Peyer's patch (tissue), 4 donors: ENCODE results near the gene SLC11A2. TPM values are rescaled to one million over a fixed set of nuclear protein-coding genes. Genes with fewer than 3 reads are reported as not detected.

ENCODE experiments used
- DNase-seq, 3 donors: peaks; one replicate each; pipeline ENCODE4 v3.0.0-alpha.2; 2017 to 2019
- H3K27ac ChIP-seq, 4 donors: fragments of 200-600 bp; sonication (generic); one replicate each; pipeline ENCODE4 v1.5.1; 2016 to 2019
- H3K27me3 ChIP-seq, 2 donors: fragments of 200-600 bp; sonication (generic); one replicate each; pipeline ENCODE4 v1.5.1; 2019
- H3K36me3 ChIP-seq, 3 donors: fragments of 200-600 bp; sonication (generic); one replicate each; pipeline ENCODE4 v1.5.1; 2016 to 2019
- H3K4me1 ChIP-seq, 4 donors: fragments of 200-600 bp; sonication (generic); one replicate each; pipeline ENCODE4 v1.5.1; 2016 to 2019
- H3K4me3 ChIP-seq, 4 donors: fragments of 200-600 bp; sonication (generic); 1 replicate in 3 of 4; 2 replicates in 1 of 4; pipeline ENCODE4 v1.5.1; 2016 to 2019; ENCODE audit warnings: mild to moderate bottlenecking in 1 of 4
- H3K9me3 ChIP-seq, 4 donors: fragments of 200-600 bp; sonication (generic); one replicate each; pipeline ENCODE4 v1.5.1; 2016 to 2019; ENCODE audit warnings: mild to moderate bottlenecking in 1 of 4
- POLR2A ChIP-seq, 2 donors: fragments of 450-650 bp; IDR thresholded peaks; one replicate each; pipeline ENCODE4 v1.5.1; 2017; ENCODE audit warnings: antibody characterized with exemption in 2 of 2, mild to moderate bottlenecking in 2 of 2, moderate library complexity in 2 of 2
- total RNA-seq, 4 donors: library from RNA; depleted of rRNA; stranded (reverse); fragments of >200 nt; gene quantifications; one replicate each; pipeline ENCODE4 v1.1.0, GENCODE V29; 2016
- TF ChIP-seq, protein P1 (sequence below), 6 experiments: fragments of 450-650 bp in 4 of 6; fragments of 200-600 bp in 2 of 6; sonication (generic) in 1 of 6; IDR thresholded peaks; one replicate each; pipeline ENCODE4 v1.5.1; 2017 to 2019; ENCODE audit warnings: antibody characterized with exemption in 6 of 6, mild to moderate bottlenecking in 3 of 6, moderate library complexity in 1 of 6

SLC11A2 gene
- total RNA-seq, 4 donors from 2014 or later = 37.1 to 57.4 (median 50.0) TPM

GRCh38 chr12:50986966-50987737 is 39.0 kb downstream of the SLC11A2 start:
- H3K4me1 ChIP-seq = peaks cover 0 to 7% (median 0%) of the 10 kb centered on the region in 4 donors
- no peaks in the 10 kb centered on the region for H3K9me3 ChIP-seq
- peak overlapping the region in 1 of 4 donors; percentile 44 for H3K27ac ChIP-seq
- H3K27me3 ChIP-seq = no peaks in the 10 kb centered on the region
- DNase-seq = peak in 2 of 3 donors; percentile 26 to 79
- TF ChIP-seq POLR2A (IDR thresholded peaks at IDR 0.05) = no peak
- TF ChIP-seq, protein P1, sequence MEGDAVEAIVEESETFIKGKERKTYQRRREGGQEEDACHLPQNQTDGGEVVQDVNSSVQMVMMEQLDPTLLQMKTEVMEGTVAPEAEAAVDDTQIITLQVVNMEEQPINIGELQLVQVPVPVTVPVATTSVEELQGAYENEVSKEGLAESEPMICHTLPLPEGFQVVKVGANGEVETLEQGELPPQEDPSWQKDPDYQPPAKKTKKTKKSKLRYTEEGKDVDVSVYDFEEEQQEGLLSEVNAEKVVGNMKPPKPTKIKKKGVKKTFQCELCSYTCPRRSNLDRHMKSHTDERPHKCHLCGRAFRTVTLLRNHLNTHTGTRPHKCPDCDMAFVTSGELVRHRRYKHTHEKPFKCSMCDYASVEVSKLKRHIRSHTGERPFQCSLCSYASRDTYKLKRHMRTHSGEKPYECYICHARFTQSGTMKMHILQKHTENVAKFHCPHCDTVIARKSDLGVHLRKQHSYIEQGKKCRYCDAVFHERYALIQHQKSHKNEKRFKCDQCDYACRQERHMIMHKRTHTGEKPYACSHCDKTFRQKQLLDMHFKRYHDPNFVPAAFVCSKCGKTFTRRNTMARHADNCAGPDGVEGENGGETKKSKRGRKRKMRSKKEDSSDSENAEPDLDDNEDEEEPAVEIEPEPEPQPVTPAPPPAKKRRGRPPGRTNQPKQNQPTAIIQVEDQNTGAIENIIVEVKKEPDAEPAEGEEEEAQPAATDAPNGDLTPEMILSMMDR (IDR thresholded peaks at IDR 0.05) = peak in 5 of 6 experiments; percentile 19 to 85 (median 74)
- H3K36me3 ChIP-seq = peaks cover 0 to 46% (median 0%) of the 10 kb centered on the region in 3 donors
- no peak overlapping the region for H3K4me3 ChIP-seq

GRCh38 chr12:50985322-50985721 is 40.9 kb downstream of the SLC11A2 start:
- TF ChIP-seq, protein P1 (IDR thresholded peaks at IDR 0.05) = no peak
- TF ChIP-seq POLR2A (IDR thresholded peaks at IDR 0.05) = no peak
- no peak for DNase-seq
- Histone ChIP-seq H3K27me3 (no peaks in the 10 kb centered on the region), H3K27ac (peak overlapping the region in 2 of 4 donors; percentile 69), H3K36me3 (peaks cover 0 to 28% (median 0%) of the 10 kb centered on the region in 3 donors), H3K9me3 (no peaks in the 10 kb centered on the region), H3K4me3 (no peak overlapping the region), H3K4me1 (peaks cover 0 to 7% (median 0%) of the 10 kb centered on the region in 4 donors)

GRCh38 chr12:50984586-50985298 is 41.4 kb downstream of the SLC11A2 start:
- Histone ChIP-seq H3K27me3 (no peaks in the 10 kb centered on the region), H3K4me1 (peaks cover 0 to 7% (median 0%) of the 10 kb centered on the region in 4 donors), H3K4me3 (no peak overlapping the region), H3K27ac (peak overlapping the region in 2 of 4 donors; percentile 69), H3K36me3 (peaks cover 0 to 23% (median 0%) of the 10 kb centered on the region in 3 donors), H3K9me3 (no peaks in the 10 kb centered on the region)
- no peak for DNase-seq
- TF ChIP-seq, protein P1 (IDR thresholded peaks at IDR 0.05) = no peak
- no peak for TF ChIP-seq POLR2A (IDR thresholded peaks at IDR 0.05)

DNA sequence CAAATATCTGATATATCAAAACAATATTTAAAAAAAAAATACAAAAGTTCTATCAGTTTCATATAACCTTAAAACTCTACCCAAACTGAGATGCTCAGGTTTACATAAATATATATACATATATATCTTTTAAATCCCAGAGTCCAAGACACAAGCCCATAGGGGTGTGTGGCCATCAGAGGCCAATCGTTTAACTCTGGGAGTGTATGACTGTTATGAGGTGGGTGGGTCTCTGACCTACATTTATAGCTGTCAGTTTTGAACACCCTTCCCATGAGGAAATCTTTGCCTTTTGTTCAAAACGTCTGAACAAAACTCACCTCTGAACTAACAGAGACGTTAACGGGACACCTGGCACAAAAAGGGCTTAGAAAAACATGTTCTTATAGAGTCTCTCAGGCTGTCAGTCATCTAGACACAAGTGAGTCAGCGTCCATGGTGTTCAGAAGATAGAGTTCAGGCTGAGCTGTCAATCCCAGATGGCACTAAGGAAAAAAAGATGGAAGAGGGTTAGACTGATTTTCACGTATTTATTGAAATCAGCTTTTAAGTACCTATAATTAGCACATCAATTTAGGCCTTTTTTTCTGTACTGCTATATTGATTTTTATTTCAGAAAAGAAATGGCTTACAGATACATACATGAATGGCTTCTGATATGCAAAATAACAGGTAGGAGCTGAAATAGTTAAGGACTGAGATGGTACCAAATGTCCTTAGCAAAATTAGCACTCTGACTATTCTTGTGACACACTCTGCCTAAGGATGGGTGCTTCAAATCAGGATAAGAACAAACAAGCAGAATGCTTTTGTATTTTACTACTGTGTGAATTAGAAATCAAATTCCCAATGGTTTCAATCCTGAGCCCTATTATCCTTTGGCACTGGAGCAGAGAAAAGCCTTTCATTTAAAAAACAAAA is 44.6 kb downstream of the SLC11A2 start:
- Histone ChIP-seq H3K9me3 (no peaks in the 10 kb centered on the region), H3K36me3 (peaks cover 0 to 6% (median 0%) of the 10 kb centered on the region in 3 donors), H3K27ac (no peak overlapping the region), H3K4me3 (no peak overlapping the region), H3K4me1 (peaks cover 0 to 7% (median 0%) of the 10 kb centered on the region in 4 donors), H3K27me3 (no peaks in the 10 kb centered on the region)
- no peak for DNase-seq
- TF ChIP-seq POLR2A (IDR thresholded peaks at IDR 0.05) = no peak
- TF ChIP-seq, protein P1 (IDR thresholded peaks at IDR 0.05) = no peak

- no peak for DNase-seq
- H3K27me3 ChIP-seq = no peaks in the 10 kb centered on the region
- TF ChIP-seq POLR2A (IDR thresholded peaks at IDR 0.05) = no peak
- TF ChIP-seq, protein P1 (IDR thresholded peaks at IDR 0.05) = no peak
- peaks cover 0 to 7% (median 0%) of the 10 kb centered on the region in 4 donors for H3K4me1 ChIP-seq
- H3K36me3 ChIP-seq = peaks cover 0 to 6% (median 0%) of the 10 kb centered on the region in 3 donors
- no peak overlapping the region for H3K27ac ChIP-seq
- H3K9me3 ChIP-seq = no peaks in the 10 kb centered on the region
- H3K4me3 ChIP-seq = no peak overlapping the region
Measured at GRCh38 chr12:50980545-50980944, 45.6 kb downstream of the SLC11A2 start.
